GM13977 (cell line): ENCODE measurements around the gene ADCY5.

Experiments used
- DNase-seq: peaks from one replicate; pipeline ENCODE4 v3.0.0; 2012; ENCODE audit warnings: low spot score
- in situ Hi-C: fragments of 300-500 bp; cut with MboI; formaldehyde crosslinking; loops from one replicate; pipeline ENCODE4 v1.12.0; 2022; ENCODE audit warnings: low sequenced_read_pairs, low pct_unique_long_range_greater_than_20kb, mixed read lengths, inconsistent platforms; ENCODE audit not compliant: unreplicated experiment
- TF ChIP-seq, protein P1 (sequence below): IDR thresholded peaks from 2 replicates; pipeline ENCODE4 v1.5.1; 2012; ENCODE audit warnings: mild to moderate bottlenecking, control low read depth; ENCODE audit not compliant: insufficient read depth; ENCODE audit errors: extremely low read depth, missing control alignments

The ADCY5 gene

DNA sequence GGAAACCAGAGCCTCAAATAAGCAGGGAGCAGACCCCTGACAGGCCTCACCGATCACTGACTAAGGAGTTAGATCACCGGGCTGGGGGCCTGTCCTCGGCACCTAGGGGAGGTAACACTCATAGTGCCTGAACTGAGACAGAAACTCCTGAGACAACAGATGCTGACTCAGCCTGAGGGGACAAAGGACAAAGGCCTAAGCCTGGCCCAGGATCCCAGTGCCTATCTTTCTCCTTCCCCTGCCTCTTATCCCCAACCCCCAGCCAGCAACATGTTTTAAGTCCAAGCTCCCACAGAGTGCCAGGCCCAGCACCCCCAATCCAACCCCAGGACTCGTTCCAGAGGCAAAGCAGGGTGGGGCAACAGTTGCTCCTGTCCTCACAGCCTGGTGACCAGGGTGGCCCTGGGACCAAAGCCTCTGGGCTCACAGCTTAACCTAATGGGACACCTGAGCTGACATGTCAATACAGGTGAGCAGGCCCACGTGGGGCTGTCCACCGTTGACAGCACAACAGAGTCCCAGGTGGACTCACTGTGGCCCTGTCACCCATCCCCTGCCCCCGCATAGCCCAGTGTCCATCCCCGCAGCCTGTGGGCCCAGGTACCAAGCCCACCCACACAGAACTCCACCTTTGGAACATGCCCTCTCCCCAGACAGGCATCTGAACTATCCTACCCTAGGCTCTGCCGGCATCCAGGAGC is 37.4 kb downstream of the ADCY5 start:
- TF ChIP-seq, protein P1, sequence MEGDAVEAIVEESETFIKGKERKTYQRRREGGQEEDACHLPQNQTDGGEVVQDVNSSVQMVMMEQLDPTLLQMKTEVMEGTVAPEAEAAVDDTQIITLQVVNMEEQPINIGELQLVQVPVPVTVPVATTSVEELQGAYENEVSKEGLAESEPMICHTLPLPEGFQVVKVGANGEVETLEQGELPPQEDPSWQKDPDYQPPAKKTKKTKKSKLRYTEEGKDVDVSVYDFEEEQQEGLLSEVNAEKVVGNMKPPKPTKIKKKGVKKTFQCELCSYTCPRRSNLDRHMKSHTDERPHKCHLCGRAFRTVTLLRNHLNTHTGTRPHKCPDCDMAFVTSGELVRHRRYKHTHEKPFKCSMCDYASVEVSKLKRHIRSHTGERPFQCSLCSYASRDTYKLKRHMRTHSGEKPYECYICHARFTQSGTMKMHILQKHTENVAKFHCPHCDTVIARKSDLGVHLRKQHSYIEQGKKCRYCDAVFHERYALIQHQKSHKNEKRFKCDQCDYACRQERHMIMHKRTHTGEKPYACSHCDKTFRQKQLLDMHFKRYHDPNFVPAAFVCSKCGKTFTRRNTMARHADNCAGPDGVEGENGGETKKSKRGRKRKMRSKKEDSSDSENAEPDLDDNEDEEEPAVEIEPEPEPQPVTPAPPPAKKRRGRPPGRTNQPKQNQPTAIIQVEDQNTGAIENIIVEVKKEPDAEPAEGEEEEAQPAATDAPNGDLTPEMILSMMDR, result no peak
- in situ Hi-C loops, result no loop called here
- DNase-seq, result no peak

DNA sequence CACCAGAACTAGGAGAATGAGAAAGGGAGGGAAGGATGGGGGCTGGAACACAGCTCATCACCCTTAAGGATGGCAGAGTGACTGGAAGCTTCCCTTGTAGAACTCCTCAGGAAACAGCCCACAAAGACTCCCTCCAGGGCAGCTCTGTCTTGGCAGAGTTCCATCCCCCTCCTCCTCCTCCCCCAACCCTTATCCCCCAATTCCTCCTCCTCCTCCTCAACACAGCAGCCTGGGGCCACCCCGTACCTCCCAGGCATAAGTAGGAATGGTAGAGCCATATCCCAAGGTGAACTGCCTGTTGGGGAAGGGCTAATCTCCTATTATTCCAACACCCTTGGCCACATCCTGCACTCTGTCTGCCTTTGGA is 38.8 kb downstream of the ADCY5 start:
- in situ Hi-C loops, result no loop called here
- TF ChIP-seq, protein P1, result no peak

DNA sequence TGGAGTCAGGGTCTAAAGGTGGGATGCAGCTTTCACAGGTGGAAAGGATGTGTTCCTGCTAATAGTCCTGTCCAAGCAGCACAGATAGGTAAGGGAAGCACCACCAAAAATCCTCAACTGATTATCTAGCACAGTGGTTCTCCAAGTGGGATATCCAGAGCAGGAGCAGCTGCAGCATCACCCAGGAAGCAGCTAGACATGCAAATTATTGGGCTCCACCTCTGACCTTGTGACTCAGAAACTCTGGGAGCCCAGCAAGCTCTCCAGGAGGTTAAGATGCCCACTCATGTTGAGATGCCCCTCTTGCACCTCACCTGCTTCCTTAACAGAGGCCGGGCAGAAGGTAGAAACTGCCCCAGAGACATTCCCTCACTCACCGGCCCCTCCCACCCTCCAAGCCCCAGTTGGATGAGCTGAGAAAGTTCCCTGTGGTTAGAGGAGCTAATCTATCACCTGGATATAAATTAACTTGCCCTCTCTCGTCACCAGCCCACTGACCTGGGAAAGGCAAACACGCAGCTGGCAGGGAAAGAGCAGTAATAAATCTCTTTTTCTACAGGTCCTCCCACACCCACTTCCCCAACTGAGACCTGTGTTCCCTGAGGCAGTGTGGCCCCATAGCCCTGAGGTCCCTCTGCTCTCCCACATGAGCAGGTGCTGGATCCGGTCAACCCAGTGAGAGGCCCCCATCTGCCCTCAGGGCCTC is 39.3 kb downstream of the ADCY5 start:
- TF ChIP-seq, protein P1, result no peak
- DNase-seq, result no peak
- in situ Hi-C loops, result no loop called here

More for the DNA sequence above, 38.8 kb downstream of the ADCY5 start:
- no peak for DNase-seq

DNA sequence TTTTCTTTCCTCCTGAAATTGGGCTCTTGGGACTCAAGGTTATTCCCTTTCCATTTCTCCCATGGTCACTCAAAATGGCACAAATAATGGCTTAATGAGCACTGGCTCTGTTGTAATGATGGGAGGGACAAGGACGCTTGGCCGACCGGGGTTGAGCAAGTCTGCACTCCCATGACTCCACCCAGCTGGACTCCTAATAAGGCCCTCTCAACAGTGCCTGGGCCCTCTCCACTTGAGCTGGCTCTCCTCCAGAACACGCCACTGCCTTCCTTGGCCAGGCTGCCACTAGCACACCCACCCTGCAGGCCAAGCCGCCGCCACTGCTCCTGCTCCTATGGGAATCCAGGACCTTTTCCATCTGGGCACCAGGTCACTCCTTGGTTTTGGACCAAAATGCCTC is 42.3 kb downstream of the ADCY5 start:
- TF ChIP-seq, protein P1, result no peak
- no peak for DNase-seq
- in situ Hi-C loops, result no loop called here

DNA sequence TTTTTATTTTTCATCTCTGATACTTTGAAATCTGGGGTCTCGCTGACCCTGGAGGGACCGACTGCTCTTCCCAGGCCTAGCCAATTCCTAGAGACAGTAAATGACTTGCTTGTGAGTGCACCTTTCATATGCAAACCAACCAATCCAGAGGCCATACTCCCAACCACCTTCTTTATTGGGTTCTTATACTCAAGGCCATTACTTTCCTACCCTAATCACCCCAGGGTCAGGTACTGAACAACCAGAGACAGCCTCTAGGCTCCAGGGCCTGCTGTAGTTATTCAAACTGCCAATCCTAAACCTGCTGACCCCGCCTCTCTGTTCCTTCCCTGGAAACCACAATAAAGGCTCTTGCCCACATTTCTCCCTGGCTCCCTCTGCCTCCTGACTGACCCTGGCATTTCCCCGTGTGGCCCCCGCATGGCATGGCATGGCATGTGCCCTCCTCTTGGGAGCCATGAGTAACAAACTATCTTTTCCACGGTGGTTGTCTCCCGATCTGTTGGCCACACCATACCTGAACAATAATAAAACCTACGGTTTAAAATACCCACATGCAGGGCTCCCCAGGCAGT is 42.9 kb downstream of the ADCY5 start:
- in situ Hi-C loops, result no loop called here
- TF ChIP-seq, protein P1, result no peak
- DNase-seq, result no peak

DNA sequence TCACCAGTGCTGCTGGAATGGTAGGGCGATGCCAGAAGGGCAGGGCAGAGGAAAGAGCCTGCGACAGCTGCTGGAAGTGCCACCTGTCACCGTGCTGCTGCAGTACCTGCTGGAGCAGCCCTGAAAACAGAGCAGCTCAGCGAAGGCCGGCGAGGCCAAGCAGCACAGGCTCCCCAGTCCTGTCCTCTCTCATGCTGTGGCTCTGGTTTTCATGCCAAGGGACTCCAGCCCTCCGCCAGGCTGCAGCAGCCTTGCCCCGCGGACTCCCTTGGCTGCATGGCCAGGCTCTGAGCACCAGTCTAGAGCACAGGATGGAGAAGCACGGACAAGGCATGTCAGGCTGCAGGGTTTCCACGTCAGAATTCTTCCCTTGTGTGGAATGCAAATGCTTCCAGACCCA is 43.9 kb downstream of the ADCY5 start:
- in situ Hi-C loops, result no loop called here
- TF ChIP-seq, protein P1, result no peak
- no peak for DNase-seq
